WTC11 (cell line): ENCODE measurements around the gene PPAN. TPM values are rescaled to one million over a fixed set of nuclear protein-coding genes. Genes with fewer than 3 reads are reported as not detected.

Experiments
- ATAC-seq: fragments of 200-7000 bp; cut with Tn5 transposase; 2 replicates; pipeline ENCODE4 v1.10.0; 2021; ENCODE audit warnings: mild to moderate bottlenecking, moderate library complexity
- CTCF ChIA-PET: fragments of 300-600 bp; sonication (Branson Sonifier 250); formaldehyde crosslinking; loops from one replicate; lab custom pipeline; 2021; ENCODE audit warnings: antibody characterized with exemption; lab: Charles Lee
- POLR2A ChIA-PET: fragments of 350-600 bp; sonication (Branson Sonifier 250); formaldehyde crosslinking; loops from one replicate; lab custom pipeline; 2021; ENCODE audit warnings: antibody characterized with exemption; lab: Charles Lee
- DNase-seq: peaks from one replicate; pipeline ENCODE4 v3.0.0; 2021; ENCODE audit warnings: low spot score
- H3K27ac Mint-ChIP-seq: 2 replicates; pipeline ENCODE4 v1.8.0; 2021; ENCODE audit warnings: mixed read lengths
- H3K27me3 Mint-ChIP-seq: 2 replicates; pipeline ENCODE4 v1.8.0; 2021; ENCODE audit warnings: low read depth, mild to moderate bottlenecking, moderate library complexity, mixed read lengths
- H3K36me3 Mint-ChIP-seq: 2 replicates; pipeline ENCODE4 v1.8.0; 2021; ENCODE audit warnings: mixed read lengths
- H3K4me1 Mint-ChIP-seq: 2 replicates; pipeline ENCODE4 v1.8.0; 2022; ENCODE audit warnings: mixed read lengths
- H3K4me3 Mint-ChIP-seq: 2 replicates; pipeline ENCODE4 v1.8.0; 2021; ENCODE audit warnings: mild to moderate bottlenecking, moderate library complexity, mixed read lengths
- H3K9me3 Mint-ChIP-seq: 2 replicates; pipeline ENCODE4 v1.8.0; 2021; ENCODE audit warnings: mixed read lengths
- FOXK1 ChIP-seq: sonication (generic); formaldehyde crosslinking; IDR thresholded peaks from 2 replicates; pipeline ENCODE4 v1.8.0; 2022; ENCODE audit warnings: mild to moderate bottlenecking, moderate library complexity, missing genetic modification reagents
- GTF2I ChIP-seq: fragments of 250-450 bp; sonication (Bioruptor Pico); conservative IDR thresholded peaks from 2 replicates; pipeline ENCODE4 v1.4.0; 2021; ENCODE audit warnings: mild to moderate bottlenecking
- KAT7 ChIP-seq: sonication (generic); formaldehyde crosslinking; IDR thresholded peaks from 2 replicates; pipeline ENCODE4 v1.8.1; 2023; ENCODE audit warnings: missing genetic modification reagents, mild to moderate bottlenecking, borderline replicate concordance
- NR2C2 ChIP-seq: sonication (generic); formaldehyde crosslinking; IDR thresholded peaks from 2 replicates; pipeline ENCODE4 v1.8.0; 2022; ENCODE audit warnings: mild to moderate bottlenecking, missing genetic modification reagents
- OVOL2 ChIP-seq: fragments of 250-450 bp; sonication (Bioruptor Pico); IDR thresholded peaks from 2 replicates; pipeline ENCODE4 v1.9.0; 2021; ENCODE audit warnings: mild to moderate bottlenecking, borderline replicate concordance
- PRRX2 ChIP-seq: fragments of 250-450 bp; sonication (Bioruptor Pico); IDR thresholded peaks from 2 replicates; pipeline ENCODE4 v1.8.0; 2021; ENCODE audit warnings: mild to moderate bottlenecking
- TCF7 ChIP-seq: sonication (generic); formaldehyde crosslinking; IDR thresholded peaks from 2 replicates; pipeline ENCODE4 v1.8.0; 2022; ENCODE audit warnings: mild to moderate bottlenecking, low read depth, missing genetic modification reagents, moderate library complexity
- ZBTB21 ChIP-seq: sonication (generic); formaldehyde crosslinking; IDR thresholded peaks from 2 replicates; pipeline ENCODE4 v1.8.1; 2023; ENCODE audit warnings: mild to moderate bottlenecking, missing genetic modification reagents, borderline replicate concordance
- ZNF121 ChIP-seq: sonication (generic); formaldehyde crosslinking; IDR thresholded peaks from 2 replicates; pipeline ENCODE4 v1.8.0; 2023; ENCODE audit warnings: missing genetic modification reagents
- ZNF219 ChIP-seq: sonication (generic); formaldehyde crosslinking; IDR thresholded peaks from 2 replicates; pipeline ENCODE4 v1.8.0; 2023; ENCODE audit warnings: missing genetic modification reagents, mild to moderate bottlenecking, borderline replicate concordance
- ZNF263 ChIP-seq: sonication (generic); formaldehyde crosslinking; IDR thresholded peaks from 2 replicates; pipeline ENCODE4 v1.8.1; 2022; ENCODE audit warnings: low read depth, mild to moderate bottlenecking, moderate library complexity, missing genetic modification reagents
- ZNF416 ChIP-seq: fragments of 250-450 bp; sonication (Bioruptor Pico); IDR thresholded peaks from 2 replicates; pipeline ENCODE4 v1.9.0; 2021; ENCODE audit warnings: mild to moderate bottlenecking, inconsistent platforms
- ZNF423 ChIP-seq: fragments of 250-450 bp; sonication (Bioruptor Pico); IDR thresholded peaks from 2 replicates; pipeline ENCODE4 v2.1.2; 2022; ENCODE audit warnings: mild to moderate bottlenecking, moderate library complexity
- ZNF671 ChIP-seq: fragments of 250-450 bp; sonication (Bioruptor Pico); IDR thresholded peaks from 2 replicates; pipeline ENCODE4 v1.8.0; 2021; ENCODE audit warnings: mild to moderate bottlenecking
- total RNA-seq: library from RNA; stranded (reverse); gene quantifications from 3 replicates; pipeline ENCODE4 v1.2.3, GENCODE V29; 2021
- TF ChIP-seq, protein P1 (sequence below): fragments of 250-450 bp; sonication (Bioruptor Pico); IDR thresholded peaks from 2 replicates; pipeline ENCODE4 v1.9.0; 2021; ENCODE audit warnings: mild to moderate bottlenecking, borderline replicate concordance
- TF ChIP-seq, protein P2 (sequence below): fragments of 250-450 bp; sonication (Bioruptor Pico); IDR thresholded peaks from 2 replicates; pipeline ENCODE4 v1.9.0; 2021; ENCODE audit warnings: mild to moderate bottlenecking
- TF ChIP-seq, protein P3 (sequence below): sonication (generic); formaldehyde crosslinking; conservative IDR thresholded peaks from 2 replicates; pipeline ENCODE4 v1.8.1; 2022; ENCODE audit warnings: mild to moderate bottlenecking, missing genetic modification reagents
- TF ChIP-seq, protein P4 (sequence below): fragments of 250-450 bp; sonication (Bioruptor Pico); IDR thresholded peaks from 2 replicates; pipeline ENCODE4 v1.8.0; 2021; ENCODE audit warnings: mild to moderate bottlenecking
- TF ChIP-seq, protein P5 (sequence below): sonication (generic); formaldehyde crosslinking; IDR thresholded peaks from 2 replicates; pipeline ENCODE4 v1.8.1; 2023; ENCODE audit warnings: mild to moderate bottlenecking, missing genetic modification reagents, moderate library complexity
- TF ChIP-seq, protein P6 (sequence below): sonication (generic); formaldehyde crosslinking; IDR thresholded peaks from 2 replicates; pipeline ENCODE4 v1.8.0; 2022; ENCODE audit warnings: missing genetic modification reagents

The PPAN gene
- total RNA-seq, 1 experiment from 2014 or later, result 83.7 TPM

DNA sequence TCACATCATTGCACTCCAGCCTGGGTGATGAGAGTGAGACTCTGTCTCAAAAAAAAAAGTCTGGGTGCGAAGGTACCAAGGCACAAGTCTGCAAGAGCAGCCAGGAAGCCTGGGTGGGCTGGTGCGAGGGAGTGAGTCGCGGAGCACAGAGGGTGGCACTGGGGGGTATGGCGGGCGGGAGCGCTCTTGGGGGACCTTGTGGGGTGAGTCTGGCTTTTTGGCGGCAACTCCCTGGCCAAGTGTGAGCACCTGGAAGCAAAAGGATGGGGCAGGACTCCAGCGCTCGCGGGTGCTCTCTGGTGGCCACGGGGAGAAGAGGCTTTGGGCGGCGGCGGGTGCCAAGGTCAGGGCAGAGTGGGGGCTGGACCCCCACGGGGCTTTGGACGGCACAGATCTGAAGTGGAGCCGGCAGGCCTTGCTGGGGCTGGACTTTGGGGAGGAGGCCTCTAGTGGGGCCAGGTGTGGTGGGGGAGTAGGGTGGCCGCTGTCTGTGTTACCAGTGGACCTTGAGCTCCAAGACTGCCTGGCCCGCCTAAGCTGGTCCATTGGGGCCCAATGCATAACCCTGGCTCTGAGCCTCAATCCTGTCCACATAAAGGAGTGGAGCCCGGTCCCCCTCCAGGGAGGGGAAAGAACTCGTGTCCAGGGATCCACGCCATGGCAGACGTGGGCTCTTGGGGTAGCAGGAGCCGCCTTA, 6.9 kb downstream of the PPAN start (continued):
- TF ChIP-seq, protein P1, sequence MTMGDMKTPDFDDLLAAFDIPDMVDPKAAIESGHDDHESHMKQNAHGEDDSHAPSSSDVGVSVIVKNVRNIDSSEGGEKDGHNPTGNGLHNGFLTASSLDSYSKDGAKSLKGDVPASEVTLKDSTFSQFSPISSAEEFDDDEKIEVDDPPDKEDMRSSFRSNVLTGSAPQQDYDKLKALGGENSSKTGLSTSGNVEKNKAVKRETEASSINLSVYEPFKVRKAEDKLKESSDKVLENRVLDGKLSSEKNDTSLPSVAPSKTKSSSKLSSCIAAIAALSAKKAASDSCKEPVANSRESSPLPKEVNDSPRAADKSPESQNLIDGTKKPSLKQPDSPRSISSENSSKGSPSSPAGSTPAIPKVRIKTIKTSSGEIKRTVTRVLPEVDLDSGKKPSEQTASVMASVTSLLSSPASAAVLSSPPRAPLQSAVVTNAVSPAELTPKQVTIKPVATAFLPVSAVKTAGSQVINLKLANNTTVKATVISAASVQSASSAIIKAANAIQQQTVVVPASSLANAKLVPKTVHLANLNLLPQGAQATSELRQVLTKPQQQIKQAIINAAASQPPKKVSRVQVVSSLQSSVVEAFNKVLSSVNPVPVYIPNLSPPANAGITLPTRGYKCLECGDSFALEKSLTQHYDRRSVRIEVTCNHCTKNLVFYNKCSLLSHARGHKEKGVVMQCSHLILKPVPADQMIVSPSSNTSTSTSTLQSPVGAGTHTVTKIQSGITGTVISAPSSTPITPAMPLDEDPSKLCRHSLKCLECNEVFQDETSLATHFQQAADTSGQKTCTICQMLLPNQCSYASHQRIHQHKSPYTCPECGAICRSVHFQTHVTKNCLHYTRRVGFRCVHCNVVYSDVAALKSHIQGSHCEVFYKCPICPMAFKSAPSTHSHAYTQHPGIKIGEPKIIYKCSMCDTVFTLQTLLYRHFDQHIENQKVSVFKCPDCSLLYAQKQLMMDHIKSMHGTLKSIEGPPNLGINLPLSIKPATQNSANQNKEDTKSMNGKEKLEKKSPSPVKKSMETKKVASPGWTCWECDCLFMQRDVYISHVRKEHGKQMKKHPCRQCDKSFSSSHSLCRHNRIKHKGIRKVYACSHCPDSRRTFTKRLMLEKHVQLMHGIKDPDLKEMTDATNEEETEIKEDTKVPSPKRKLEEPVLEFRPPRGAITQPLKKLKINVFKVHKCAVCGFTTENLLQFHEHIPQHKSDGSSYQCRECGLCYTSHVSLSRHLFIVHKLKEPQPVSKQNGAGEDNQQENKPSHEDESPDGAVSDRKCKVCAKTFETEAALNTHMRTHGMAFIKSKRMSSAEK (CRISPR knock-in tag), result peak; percentile 84; the same call in 1 of the 2 replicates
- 0 out of 2 replicates have a peak, but pooled peaks have one; percentile 74 for TF ChIP-seq ZNF416

DNA sequence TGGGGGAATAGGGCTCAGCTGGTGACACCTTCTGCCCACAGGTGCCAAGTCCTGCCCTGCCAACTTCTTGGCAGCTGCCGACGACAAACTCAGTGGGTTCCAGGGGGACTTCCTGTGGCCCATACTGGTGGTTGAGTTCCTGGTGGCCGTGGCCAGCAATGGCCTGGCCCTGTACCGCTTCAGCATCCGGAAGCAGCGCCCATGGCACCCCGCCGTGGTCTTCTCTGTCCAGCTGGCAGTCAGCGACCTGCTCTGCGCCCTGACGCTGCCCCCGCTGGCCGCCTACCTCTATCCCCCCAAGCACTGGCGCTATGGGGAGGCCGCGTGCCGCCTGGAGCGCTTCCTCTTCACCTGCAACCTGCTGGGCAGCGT, 7.4 kb downstream of the PPAN start:
- no peak overlapping the region for H3K27ac Mint-ChIP-seq
- DNase-seq (no peak), ATAC-seq (peak; percentile 12)
- H3K36me3 Mint-ChIP-seq, result peaks cover 34% of the 10 kb centered on the region
- no peaks in the 10 kb centered on the region for H3K9me3 Mint-ChIP-seq
- peaks cover 7% of the 10 kb centered on the region; the same call in 1 of the 2 replicates for H3K4me1 Mint-ChIP-seq
- no peaks in the 10 kb centered on the region for H3K27me3 Mint-ChIP-seq
- POLR2A ChIA-PET, result interaction anchor here (0.6 to 1.9 kb wide), 3 partner anchors 18 to 137 kb away, joined by 3 to 6 read pairs (median 3); no protein-coding TSS in a partner anchor
- no peak overlapping the region for H3K4me3 Mint-ChIP-seq
- TF ChIP-seq KAT7 (CRISPR knock-in tag) (no peak), PRRX2 (CRISPR knock-in tag) (peak; percentile 35; the same call in 1 of the 2 replicates), NR2C2 (CRISPR knock-in tag) (no peak), ZNF423 (CRISPR knock-in tag) (no peak), GTF2I (CRISPR knock-in tag) (no peak), ZNF671 (peak; percentile 69; the same call in 1 of the 2 replicates), FOXK1 (CRISPR knock-in tag) (no peak), ZNF121 (CRISPR knock-in tag) (no peak), TCF7 (CRISPR knock-in tag) (no peak), OVOL2 (CRISPR knock-in tag) (no peak), ZBTB21 (CRISPR knock-in tag) (no peak), ZNF263 (no peak), ZNF219 (CRISPR knock-in tag) (no peak)
- TF ChIP-seq, protein P2, sequence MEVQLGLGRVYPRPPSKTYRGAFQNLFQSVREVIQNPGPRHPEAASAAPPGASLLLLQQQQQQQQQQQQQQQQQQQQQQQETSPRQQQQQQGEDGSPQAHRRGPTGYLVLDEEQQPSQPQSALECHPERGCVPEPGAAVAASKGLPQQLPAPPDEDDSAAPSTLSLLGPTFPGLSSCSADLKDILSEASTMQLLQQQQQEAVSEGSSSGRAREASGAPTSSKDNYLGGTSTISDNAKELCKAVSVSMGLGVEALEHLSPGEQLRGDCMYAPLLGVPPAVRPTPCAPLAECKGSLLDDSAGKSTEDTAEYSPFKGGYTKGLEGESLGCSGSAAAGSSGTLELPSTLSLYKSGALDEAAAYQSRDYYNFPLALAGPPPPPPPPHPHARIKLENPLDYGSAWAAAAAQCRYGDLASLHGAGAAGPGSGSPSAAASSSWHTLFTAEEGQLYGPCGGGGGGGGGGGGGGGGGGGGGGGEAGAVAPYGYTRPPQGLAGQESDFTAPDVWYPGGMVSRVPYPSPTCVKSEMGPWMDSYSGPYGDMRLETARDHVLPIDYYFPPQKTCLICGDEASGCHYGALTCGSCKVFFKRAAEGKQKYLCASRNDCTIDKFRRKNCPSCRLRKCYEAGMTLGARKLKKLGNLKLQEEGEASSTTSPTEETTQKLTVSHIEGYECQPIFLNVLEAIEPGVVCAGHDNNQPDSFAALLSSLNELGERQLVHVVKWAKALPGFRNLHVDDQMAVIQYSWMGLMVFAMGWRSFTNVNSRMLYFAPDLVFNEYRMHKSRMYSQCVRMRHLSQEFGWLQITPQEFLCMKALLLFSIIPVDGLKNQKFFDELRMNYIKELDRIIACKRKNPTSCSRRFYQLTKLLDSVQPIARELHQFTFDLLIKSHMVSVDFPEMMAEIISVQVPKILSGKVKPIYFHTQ (CRISPR knock-in tag), result peak; percentile 16; the same call in 1 of the 2 replicates
- TF ChIP-seq, protein P3, sequence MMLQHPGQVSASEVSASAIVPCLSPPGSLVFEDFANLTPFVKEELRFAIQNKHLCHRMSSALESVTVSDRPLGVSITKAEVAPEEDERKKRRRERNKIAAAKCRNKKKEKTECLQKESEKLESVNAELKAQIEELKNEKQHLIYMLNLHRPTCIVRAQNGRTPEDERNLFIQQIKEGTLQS (CRISPR knock-in tag), result no peak
- TF ChIP-seq, protein P4, sequence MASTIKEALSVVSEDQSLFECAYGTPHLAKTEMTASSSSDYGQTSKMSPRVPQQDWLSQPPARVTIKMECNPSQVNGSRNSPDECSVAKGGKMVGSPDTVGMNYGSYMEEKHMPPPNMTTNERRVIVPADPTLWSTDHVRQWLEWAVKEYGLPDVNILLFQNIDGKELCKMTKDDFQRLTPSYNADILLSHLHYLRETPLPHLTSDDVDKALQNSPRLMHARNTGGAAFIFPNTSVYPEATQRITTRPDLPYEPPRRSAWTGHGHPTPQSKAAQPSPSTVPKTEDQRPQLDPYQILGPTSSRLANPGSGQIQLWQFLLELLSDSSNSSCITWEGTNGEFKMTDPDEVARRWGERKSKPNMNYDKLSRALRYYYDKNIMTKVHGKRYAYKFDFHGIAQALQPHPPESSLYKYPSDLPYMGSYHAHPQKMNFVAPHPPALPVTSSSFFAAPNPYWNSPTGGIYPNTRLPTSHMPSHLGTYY (CRISPR knock-in tag), result peak; percentile 20; the same call in 1 of the 2 replicates
- TF ChIP-seq, protein P5, sequence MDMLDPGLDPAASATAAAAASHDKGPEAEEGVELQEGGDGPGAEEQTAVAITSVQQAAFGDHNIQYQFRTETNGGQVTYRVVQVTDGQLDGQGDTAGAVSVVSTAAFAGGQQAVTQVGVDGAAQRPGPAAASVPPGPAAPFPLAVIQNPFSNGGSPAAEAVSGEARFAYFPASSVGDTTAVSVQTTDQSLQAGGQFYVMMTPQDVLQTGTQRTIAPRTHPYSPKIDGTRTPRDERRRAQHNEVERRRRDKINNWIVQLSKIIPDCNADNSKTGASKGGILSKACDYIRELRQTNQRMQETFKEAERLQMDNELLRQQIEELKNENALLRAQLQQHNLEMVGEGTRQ, result no peak
- TF ChIP-seq, protein P6, sequence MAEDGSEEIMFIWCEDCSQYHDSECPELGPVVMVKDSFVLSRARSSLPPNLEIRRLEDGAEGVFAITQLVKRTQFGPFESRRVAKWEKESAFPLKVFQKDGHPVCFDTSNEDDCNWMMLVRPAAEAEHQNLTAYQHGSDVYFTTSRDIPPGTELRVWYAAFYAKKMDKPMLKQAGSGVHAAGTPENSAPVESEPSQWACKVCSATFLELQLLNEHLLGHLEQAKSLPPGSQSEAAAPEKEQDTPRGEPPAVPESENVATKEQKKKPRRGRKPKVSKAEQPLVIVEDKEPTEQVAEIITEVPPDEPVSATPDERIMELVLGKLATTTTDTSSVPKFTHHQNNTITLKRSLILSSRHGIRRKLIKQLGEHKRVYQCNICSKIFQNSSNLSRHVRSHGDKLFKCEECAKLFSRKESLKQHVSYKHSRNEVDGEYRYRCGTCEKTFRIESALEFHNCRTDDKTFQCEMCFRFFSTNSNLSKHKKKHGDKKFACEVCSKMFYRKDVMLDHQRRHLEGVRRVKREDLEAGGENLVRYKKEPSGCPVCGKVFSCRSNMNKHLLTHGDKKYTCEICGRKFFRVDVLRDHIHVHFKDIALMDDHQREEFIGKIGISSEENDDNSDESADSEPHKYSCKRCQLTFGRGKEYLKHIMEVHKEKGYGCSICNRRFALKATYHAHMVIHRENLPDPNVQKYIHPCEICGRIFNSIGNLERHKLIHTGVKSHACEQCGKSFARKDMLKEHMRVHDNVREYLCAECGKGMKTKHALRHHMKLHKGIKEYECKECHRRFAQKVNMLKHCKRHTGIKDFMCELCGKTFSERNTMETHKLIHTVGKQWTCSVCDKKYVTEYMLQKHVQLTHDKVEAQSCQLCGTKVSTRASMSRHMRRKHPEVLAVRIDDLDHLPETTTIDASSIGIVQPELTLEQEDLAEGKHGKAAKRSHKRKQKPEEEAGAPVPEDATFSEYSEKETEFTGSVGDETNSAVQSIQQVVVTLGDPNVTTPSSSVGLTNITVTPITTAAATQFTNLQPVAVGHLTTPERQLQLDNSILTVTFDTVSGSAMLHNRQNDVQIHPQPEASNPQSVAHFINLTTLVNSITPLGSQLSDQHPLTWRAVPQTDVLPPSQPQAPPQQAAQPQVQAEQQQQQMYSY, result no peak
- TF ChIP-seq, all 79 proteins: peak for 4
- CTCF ChIA-PET, result interaction anchor here (0.5 to 2.5 kb wide), 22 partner anchors 9 to 286 kb away, joined by 3 to 23 read pairs (median 4); partner anchors contain the start of genes ANGPTL6, PIN1 and UBL5
